Fibroblast of pulmonary artery (primary cell): ENCODE results near the gene WFIKKN1.

Source experiments
- DNase-seq: peaks from one replicate; pipeline ENCODE4 v3.0.0-alpha.2; 2010; ENCODE audit warnings: low read depth
- H3K4me3 ChIP-seq: replicated peaks from 2 replicates; pipeline ENCODE4 v1.5.1; 2011; ENCODE audit warnings: low read depth, mild to moderate bottlenecking, control low read depth, low read length, moderate library complexity
- TF ChIP-seq, protein P1 (sequence below): IDR thresholded peaks from 2 replicates; pipeline ENCODE4 v1.5.1; 2011; ENCODE audit warnings: mild to moderate bottlenecking, control low read depth, low read length, inconsistent platforms; ENCODE audit errors: missing control alignments

WFIKKN1 gene

DNA sequence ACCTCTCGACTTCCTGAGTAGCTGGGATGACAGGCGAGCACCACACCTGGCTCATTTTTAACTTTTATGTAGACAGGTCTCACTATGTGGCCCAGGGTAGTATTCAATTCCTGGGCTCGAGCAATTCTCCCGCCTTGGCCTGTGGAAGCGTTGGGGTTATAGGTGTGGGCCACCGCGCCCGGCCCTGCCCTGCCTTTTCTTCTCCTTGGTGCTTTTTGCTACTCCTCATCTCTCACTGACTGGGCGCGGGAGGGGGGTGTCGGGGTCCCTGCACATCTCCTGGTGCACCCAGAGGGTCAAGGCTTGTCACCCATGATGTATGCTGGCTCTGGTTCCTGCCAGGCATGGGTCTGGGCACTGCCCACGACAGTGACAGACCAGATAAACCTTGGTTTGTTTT, 13.8 kb downstream of the WFIKKN1 start:
- no peak for DNase-seq
- TF ChIP-seq, protein P1, sequence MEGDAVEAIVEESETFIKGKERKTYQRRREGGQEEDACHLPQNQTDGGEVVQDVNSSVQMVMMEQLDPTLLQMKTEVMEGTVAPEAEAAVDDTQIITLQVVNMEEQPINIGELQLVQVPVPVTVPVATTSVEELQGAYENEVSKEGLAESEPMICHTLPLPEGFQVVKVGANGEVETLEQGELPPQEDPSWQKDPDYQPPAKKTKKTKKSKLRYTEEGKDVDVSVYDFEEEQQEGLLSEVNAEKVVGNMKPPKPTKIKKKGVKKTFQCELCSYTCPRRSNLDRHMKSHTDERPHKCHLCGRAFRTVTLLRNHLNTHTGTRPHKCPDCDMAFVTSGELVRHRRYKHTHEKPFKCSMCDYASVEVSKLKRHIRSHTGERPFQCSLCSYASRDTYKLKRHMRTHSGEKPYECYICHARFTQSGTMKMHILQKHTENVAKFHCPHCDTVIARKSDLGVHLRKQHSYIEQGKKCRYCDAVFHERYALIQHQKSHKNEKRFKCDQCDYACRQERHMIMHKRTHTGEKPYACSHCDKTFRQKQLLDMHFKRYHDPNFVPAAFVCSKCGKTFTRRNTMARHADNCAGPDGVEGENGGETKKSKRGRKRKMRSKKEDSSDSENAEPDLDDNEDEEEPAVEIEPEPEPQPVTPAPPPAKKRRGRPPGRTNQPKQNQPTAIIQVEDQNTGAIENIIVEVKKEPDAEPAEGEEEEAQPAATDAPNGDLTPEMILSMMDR: no peak
- H3K4me3 ChIP-seq: no peak overlapping the region

GRCh38 chr16:645852-646678, 15.3 kb downstream of the WFIKKN1 start:
- TF ChIP-seq, protein P1: no peak
- DNase-seq: no peak
- no peak overlapping the region for H3K4me3 ChIP-seq

DNA sequence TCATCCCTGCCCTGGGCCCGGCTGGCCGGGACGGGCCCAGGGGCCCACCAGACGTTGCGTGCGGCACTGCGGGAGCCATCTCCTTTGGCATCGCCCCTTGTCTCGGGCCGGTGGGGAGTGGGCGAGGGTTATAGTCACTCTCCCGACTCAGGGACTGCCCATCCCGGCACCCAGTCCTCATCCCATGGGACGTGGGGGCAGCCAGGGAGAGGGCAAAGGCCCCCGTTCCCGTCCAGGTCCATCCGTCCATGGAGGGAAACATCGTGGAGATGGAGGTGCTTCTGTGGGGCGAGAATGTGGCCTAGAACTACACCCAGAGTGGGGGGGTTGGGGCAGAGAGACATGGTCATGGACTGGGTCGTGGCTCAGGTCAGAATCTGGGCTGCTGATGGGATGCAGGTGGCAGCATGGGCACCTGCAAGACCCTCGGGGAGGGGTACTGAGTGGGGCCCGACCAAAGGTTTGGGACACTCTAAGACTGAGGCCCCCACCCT, 15.9 kb downstream of the WFIKKN1 start:
- TF ChIP-seq, protein P1: no peak
- no peak for DNase-seq
- H3K4me3 ChIP-seq: no peak overlapping the region

DNA sequence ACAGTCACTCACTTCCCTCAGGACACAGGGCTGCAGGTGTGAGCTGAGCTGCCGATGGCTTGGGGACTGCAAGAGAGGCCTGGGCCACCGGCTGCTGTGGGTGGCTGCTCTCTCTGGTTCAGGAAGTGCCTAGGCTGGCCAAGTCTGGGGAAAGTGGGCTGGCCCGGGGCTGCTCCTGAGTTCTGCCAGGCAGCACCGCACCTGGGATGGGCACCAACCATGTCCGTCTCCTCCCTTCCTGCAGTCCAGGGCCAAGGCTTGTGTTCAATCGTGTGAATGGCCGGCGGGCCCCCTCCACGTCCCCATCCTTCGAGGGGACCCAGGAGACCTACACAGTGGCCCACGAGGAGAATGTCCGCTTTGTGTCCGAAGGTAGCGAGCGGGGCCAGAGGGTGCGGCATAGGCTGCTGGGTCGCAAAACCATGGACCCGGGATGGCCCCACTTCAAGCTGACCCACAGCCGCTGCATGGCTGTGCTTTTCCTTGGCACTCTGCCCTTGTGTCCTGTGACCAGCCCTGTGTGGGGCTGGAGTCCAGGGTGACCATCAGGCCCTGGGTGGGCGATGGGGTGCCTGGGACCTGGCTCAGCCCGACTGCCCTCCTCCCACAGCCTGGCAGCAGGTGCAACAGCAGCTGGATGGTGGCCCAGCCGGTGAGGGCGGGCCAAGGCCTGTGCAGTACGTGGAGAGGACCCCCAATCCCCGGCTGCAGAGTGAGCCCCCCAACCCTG, 16.6 kb downstream of the WFIKKN1 start:
- TF ChIP-seq, protein P1: no peak
- no peak overlapping the region for H3K4me3 ChIP-seq
- no peak for DNase-seq

DNA sequence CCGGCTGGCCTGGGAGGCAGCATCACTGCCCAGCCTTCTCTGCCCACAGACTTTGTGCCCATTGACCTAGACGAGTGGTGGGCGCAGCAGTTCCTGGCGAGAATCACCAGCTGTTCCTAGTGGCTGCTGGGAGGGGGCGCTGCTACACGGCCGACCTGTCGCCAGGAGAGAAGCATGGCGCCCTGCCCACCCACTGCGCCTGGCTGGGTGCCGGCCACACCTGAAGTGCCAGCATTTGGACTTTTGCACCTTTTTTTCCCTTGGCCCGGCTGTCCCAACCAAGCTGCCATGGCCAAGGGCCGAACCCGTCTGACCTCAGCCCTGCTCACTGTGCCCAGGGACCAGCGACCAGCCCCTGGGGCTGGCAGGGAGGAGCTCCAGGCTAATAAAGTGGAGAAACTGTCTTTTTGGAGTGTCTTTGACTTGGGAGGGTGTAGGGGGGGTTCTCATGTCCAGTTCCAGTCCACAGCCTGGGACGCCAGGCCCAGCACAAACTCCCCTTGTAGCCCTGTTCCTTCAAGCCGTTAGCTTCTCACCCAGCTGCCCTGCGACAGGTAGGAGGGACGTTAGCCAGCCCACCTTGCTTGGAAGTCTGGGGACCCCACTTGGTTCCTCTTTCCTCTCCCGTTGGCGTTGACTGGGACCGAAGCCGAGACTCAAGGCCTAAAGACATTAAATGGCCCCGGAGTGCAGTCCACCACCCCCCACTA, 17.4 kb downstream of the WFIKKN1 start:
- H3K4me3 ChIP-seq: peak overlapping the region; percentile 67
- TF ChIP-seq, protein P1: peak; percentile 36
- DNase-seq: peak; percentile 24

- peak within 1 kb of the TSS; percentile 67 for H3K4me3 ChIP-seq
- peak; percentile 91 for DNase-seq
- TF ChIP-seq, protein P1: no peak
Measured at GRCh38 chr16:648781-649589, 18.2 kb downstream of the WFIKKN1 start, which contains the start of gene WDR90. Gene WDR90, plus strand, starts transcription at chr16:649365. Its CDS starts 52 bp downstream, at chr16:649417.
